Measurements from ENCODE around the gene KLHL2. TPM values are rescaled to one million over a fixed set of nuclear protein-coding genes. Genes with fewer than 3 reads are reported as not detected.

The KLHL2 gene
- total and polyA plus RNA-seq, 2 donors (not counting 3 experiments of a cell fraction or from before 2014, with no cell fraction given): 9.9 to 22.1 TPM

GRCh38 chr4:165175879-165176278 lies 31.5 kb upstream of the KLHL2 start:
- H3K4me2 ChIP-seq (ENCODE audit: insufficient read depth, low read length): no peak overlapping the region
- peaks cover 0 to 2% of the 10 kb centered on the region in 2 experiments for H3K27me3 ChIP-seq (ENCODE audit: control insufficient read depth in 2 of 2, insufficient read depth in 2 of 2, low read length in 2 of 2)
- no peak overlapping the region for H3K4me3 ChIP-seq (replicated peaks in 1 of 3; ENCODE audit: insufficient read depth in 1 of 3, low read depth in 1 of 3, low read length in 3 of 3)
- H3K36me3 ChIP-seq (ENCODE audit: control insufficient read depth in 2 of 2, extremely low read depth in 1 of 2, insufficient read depth in 2 of 2, low read length in 2 of 2): no peaks in the 10 kb centered on the region
- no peak overlapping the region for H2AFZ ChIP-seq (ENCODE audit: low read depth, low read length)
- ChIA-PET POLR2A (no interaction called here), CTCF (no interaction called here)
- intact Hi-C loops (cut with micrococcal nuclease) (no loop called here), dilution Hi-C loops (cut with MboI; ENCODE audit: extremely low pct_ligation_motif_present, low sequenced_read_pairs) (no loop called here)
- FAIRE-seq (no peak), DNase-seq (ENCODE audit: low read depth, low spot score) (no peak)
- no peaks in the 10 kb centered on the region for H3K79me2 ChIP-seq (ENCODE audit: control insufficient read depth, insufficient read depth, low read length)
- no peak overlapping the region for H3K27ac ChIP-seq (ENCODE audit: insufficient read depth, low read depth, low read length)
- H3K9ac ChIP-seq (replicated peaks; ENCODE audit: extremely low read depth, insufficient read depth, low read length): no peak overlapping the region
- no TSS peak for BruUV-seq (replicated peaks)
- H3K9me1 ChIP-seq (replicated peaks; ENCODE audit: control insufficient read depth, extremely low read depth, insufficient read depth, low read length): no peaks in the 10 kb centered on the region
- no peaks in the 10 kb centered on the region for H3K9me3 ChIP-seq (replicated peaks; ENCODE audit: control insufficient read depth, insufficient read depth, low read length)
- H4K20me1 ChIP-seq (replicated peaks; ENCODE audit: control insufficient read depth, extremely low read depth, insufficient read depth, low read length): no peaks in the 10 kb centered on the region
- no peaks in the 10 kb centered on the region for H3K4me1 ChIP-seq (ENCODE audit: control insufficient read depth, extremely low read depth, insufficient read depth, low read length)
- no peak for TF ChIP-seq POLR2A (IDR thresholded peaks at IDR 0.05; ENCODE audit: low read depth, low read length)
- TF ChIP-seq CTCF (IDR thresholded peaks at IDR 0.05; ENCODE audit: extremely low read depth in 1 of 2, insufficient read depth in 1 of 2, low read depth in 1 of 2, low read length in 2 of 2): no peak
- no peak for TF ChIP-seq EZH2 (IDR thresholded peaks at IDR 0.05; ENCODE audit: borderline replicate concordance, low read depth, low read length, severe bottlenecking)

DNA sequence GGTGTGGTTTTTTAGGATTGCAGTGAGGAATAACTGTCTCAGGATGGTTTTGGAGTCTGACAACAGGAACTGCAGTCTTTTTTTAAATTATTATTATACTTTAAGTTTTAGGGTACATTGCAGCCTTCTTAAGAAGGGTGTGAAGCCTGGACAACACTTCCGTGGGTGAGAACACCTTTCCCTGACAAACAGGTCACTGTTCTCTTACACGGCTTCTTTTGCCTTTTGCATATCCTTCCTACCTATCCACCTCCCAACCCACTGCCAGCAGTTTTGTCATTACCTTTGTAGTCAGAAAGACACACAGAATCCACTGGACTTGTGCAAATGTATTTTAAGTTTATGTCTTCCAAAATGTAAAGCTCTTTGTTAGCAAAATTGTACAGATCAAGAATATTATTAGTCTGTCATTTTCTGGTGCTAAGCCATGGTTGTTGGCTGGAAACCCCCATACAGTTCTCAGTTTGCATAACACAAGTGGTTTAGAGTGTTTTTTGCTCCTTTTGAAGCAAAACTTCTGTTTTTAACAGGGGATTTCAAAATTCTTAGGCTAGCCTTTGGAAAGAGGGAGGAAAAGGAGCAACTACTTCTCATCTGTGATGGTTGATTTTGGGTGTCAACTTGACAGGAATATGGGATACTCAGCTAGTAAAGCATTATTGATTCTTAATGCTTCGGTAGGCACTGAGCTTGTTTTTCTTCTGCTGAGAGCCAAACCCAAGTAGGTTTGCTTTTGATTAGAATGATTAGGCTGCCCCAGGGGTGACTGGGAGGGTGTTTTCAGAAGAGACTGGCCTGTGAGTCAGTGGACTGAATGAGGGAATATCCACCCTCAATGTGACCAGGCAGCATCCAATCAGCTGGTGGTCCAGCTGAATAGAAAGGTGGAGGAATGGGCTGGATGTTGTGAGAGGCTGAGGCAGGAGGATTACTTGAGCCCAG lies 29.4 kb upstream of the KLHL2 start:
- Histone ChIP-seq H3K9me3 (replicated peaks; ENCODE audit: control insufficient read depth, insufficient read depth, low read length) (no peaks in the 10 kb centered on the region), H3K79me2 (ENCODE audit: control insufficient read depth, insufficient read depth, low read length) (no peaks in the 10 kb centered on the region), H3K27ac (ENCODE audit: insufficient read depth, low read depth, low read length) (no peak overlapping the region), H3K4me1 (ENCODE audit: control insufficient read depth, extremely low read depth, insufficient read depth, low read length) (no peaks in the 10 kb centered on the region), H4K20me1 (replicated peaks; ENCODE audit: control insufficient read depth, extremely low read depth, insufficient read depth, low read length) (no peaks in the 10 kb centered on the region), H3K9me1 (replicated peaks; ENCODE audit: control insufficient read depth, extremely low read depth, insufficient read depth, low read length) (no peaks in the 10 kb centered on the region), H3K9ac (replicated peaks; ENCODE audit: extremely low read depth, insufficient read depth, low read length) (no peak overlapping the region), H3K4me3 (replicated peaks in 1 of 3; ENCODE audit: insufficient read depth in 1 of 3, low read depth in 1 of 3, low read length in 3 of 3) (no peak overlapping the region), H3K27me3 (ENCODE audit: control insufficient read depth in 2 of 2, insufficient read depth in 2 of 2, low read length in 2 of 2) (peaks cover 0 to 2% of the 10 kb centered on the region in 2 experiments), H3K36me3 (ENCODE audit: control insufficient read depth in 2 of 2, extremely low read depth in 1 of 2, insufficient read depth in 2 of 2, low read length in 2 of 2) (no peaks in the 10 kb centered on the region), H3K4me2 (ENCODE audit: insufficient read depth, low read length) (no peak overlapping the region), H2AFZ (ENCODE audit: low read depth, low read length) (no peak overlapping the region)
- dilution Hi-C loops (cut with MboI; ENCODE audit: extremely low pct_ligation_motif_present, low sequenced_read_pairs): no loop called here
- no peak for FAIRE-seq
- intact Hi-C loops (cut with micrococcal nuclease): no loop called here
- no TSS peak for BruUV-seq (replicated peaks)
- ChIA-PET POLR2A (no interaction called here), CTCF (no interaction called here)
- no peak for DNase-seq (ENCODE audit: low read depth, low spot score)
- no peak for TF ChIP-seq EZH2 (IDR thresholded peaks at IDR 0.05; ENCODE audit: borderline replicate concordance, low read depth, low read length, severe bottlenecking)

Data from endothelial cell of umbilical vein (primary cell).